MCF 10A (cell line): ENCODE results near the gene PTGES2. TPM values are rescaled to one million over a fixed set of nuclear protein-coding genes. Genes with fewer than 3 reads are reported as not detected.

ENCODE experiments used
- BruUV-seq: library from RNA; stranded (reverse); fragments of 400-500 nt; replicated peaks from 2 replicates; lab custom pipeline; 2021; lab: Mats Ljungman, UMichigan
- CTCF ChIA-PET: fragments of 300-600 bp; sonication (Branson Sonifier 250); formaldehyde crosslinking; extraction: SDS; loops from one replicate; lab custom pipeline; 2021; ENCODE audit warnings: antibody characterized with exemption, inconsistent platforms; lab: Yijun Ruan, JAX
- POLR2A ChIA-PET: fragments of 300-600, 350-650 bp; sonication (Branson Sonifier 250); formaldehyde crosslinking; extraction: SDS; loops from one replicate; lab custom pipeline; 2020; ENCODE audit warnings: antibody characterized with exemption, inconsistent platforms; lab: Yijun Ruan, JAX
- DNase-seq: peaks from one replicate; pipeline ENCODE4 v3.0.0-alpha.2; 2018; ENCODE audit not compliant: unreplicated experiment
- H3K27ac Mint-ChIP-seq: one replicate; pipeline ENCODE4 v1.8.0; 2022; ENCODE audit warnings: mild to moderate bottlenecking, low read depth, mixed read lengths; ENCODE audit not compliant: unreplicated experiment
- H3K27me3 Mint-ChIP-seq: one replicate; pipeline ENCODE4 v1.8.0; 2022; ENCODE audit warnings: mixed read lengths; ENCODE audit not compliant: insufficient read depth, unreplicated experiment
- H3K36me3 Mint-ChIP-seq: one replicate; pipeline ENCODE4 v1.8.0; 2022; ENCODE audit warnings: mild to moderate bottlenecking, moderate library complexity, mixed read lengths; ENCODE audit not compliant: insufficient read depth, unreplicated experiment
- H3K4me1 Mint-ChIP-seq: one replicate; pipeline ENCODE4 v1.8.0; 2022; ENCODE audit warnings: mixed read lengths; ENCODE audit not compliant: insufficient read depth, unreplicated experiment
- H3K4me3 Mint-ChIP-seq: one replicate; pipeline ENCODE4 v1.8.0; 2022; ENCODE audit warnings: mild to moderate bottlenecking, moderate library complexity, mixed read lengths; ENCODE audit not compliant: unreplicated experiment
- H3K9me3 Mint-ChIP-seq: one replicate; pipeline ENCODE4 v1.8.0; 2022; ENCODE audit warnings: mixed read lengths; ENCODE audit not compliant: unreplicated experiment
- intact Hi-C: fragments of 100-400 bp; cut with micrococcal nuclease; formaldehyde crosslinking; loops from 2 replicates; pipeline ENCODE4 v1.14.1; 2022
- total RNA-seq: library from RNA; stranded (reverse); gene quantifications from 2 replicates; pipeline ENCODE4 v1.2.3, GENCODE V29; 2022
- TF ChIP-seq, protein P1 (sequence below): fragments of 200-600 bp; IDR thresholded peaks from one replicate; pipeline ENCODE4 v1.8.0; 2022; ENCODE audit warnings: antibody characterized with exemption, mild to moderate bottlenecking; ENCODE audit not compliant: unreplicated experiment

PTGES2 gene
- total RNA-seq, 1 experiment from 2014 or later: 130 TPM

DNA sequence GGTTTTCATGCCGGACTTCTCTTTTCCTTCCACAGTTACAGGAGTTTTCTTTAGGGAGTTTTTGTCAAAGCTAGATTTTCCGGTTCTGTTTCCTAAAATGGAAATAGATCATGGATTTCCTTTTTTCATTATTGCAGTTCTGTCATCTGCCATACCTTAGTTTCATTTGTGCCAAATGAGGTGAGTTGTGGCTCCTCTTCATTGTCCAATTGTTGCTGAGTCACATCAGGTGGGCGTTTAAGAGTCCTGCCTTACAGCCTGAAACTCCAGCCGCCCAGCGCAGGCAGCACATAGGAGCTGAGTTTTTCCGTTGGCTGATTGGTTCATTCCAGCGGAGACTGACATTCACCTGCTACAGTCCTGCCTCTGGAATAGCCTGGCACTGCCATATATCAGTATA is 45.4 kb downstream of the PTGES2 start:
- intact Hi-C loops: no loop called here
- Mint-ChIP-seq H3K4me3 (peak overlapping the region; percentile 8), H3K27ac (peak overlapping the region; percentile 27), H3K36me3 (no peaks in the 10 kb centered on the region), H3K9me3 (no peaks in the 10 kb centered on the region), H3K27me3 (no peaks in the 10 kb centered on the region), H3K4me1 (peaks cover 26% of the 10 kb centered on the region)
- TF ChIP-seq, protein P1, sequence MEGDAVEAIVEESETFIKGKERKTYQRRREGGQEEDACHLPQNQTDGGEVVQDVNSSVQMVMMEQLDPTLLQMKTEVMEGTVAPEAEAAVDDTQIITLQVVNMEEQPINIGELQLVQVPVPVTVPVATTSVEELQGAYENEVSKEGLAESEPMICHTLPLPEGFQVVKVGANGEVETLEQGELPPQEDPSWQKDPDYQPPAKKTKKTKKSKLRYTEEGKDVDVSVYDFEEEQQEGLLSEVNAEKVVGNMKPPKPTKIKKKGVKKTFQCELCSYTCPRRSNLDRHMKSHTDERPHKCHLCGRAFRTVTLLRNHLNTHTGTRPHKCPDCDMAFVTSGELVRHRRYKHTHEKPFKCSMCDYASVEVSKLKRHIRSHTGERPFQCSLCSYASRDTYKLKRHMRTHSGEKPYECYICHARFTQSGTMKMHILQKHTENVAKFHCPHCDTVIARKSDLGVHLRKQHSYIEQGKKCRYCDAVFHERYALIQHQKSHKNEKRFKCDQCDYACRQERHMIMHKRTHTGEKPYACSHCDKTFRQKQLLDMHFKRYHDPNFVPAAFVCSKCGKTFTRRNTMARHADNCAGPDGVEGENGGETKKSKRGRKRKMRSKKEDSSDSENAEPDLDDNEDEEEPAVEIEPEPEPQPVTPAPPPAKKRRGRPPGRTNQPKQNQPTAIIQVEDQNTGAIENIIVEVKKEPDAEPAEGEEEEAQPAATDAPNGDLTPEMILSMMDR: no peak
- peak; percentile 84 for DNase-seq
- no TSS peak for BruUV-seq
- CTCF ChIA-PET: interaction anchor here (0.8 to 5.6 kb wide), 4 partner anchors 9 to 138 kb away, joined by 3 to 32 read pairs (median 10); no protein-coding TSS in a partner anchor
- POLR2A ChIA-PET: interaction anchor here (0.7 to 5.3 kb wide), 7 partner anchors 10 to 135 kb away, joined by 3 to 36 read pairs (median 7); partner anchors contain the start of genes NAIF1 and SLC25A25

DNA sequence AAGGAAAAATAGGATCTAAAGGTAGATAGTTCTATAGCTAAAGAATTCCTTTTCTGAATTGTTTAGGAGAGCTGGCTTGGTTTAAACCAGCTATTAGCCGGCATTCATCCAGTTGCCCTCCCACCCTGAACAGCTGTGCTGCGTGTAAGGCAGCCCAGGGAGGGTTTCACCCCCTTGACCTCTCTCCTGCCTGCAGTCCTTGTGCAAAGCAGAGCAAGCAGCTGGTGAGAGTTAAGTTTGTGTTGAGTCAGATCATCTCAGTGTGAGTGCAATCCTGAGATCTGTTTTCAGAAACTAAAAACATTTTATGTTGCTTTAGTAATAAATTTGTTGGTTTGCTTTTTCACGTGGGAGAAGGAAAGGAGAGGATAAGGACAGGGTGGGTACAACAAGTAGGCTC is 46.5 kb downstream of the PTGES2 start:
- Mint-ChIP-seq H3K36me3 (no peaks in the 10 kb centered on the region), H3K4me1 (peaks cover 26% of the 10 kb centered on the region)
- no TSS peak for BruUV-seq

DNA sequence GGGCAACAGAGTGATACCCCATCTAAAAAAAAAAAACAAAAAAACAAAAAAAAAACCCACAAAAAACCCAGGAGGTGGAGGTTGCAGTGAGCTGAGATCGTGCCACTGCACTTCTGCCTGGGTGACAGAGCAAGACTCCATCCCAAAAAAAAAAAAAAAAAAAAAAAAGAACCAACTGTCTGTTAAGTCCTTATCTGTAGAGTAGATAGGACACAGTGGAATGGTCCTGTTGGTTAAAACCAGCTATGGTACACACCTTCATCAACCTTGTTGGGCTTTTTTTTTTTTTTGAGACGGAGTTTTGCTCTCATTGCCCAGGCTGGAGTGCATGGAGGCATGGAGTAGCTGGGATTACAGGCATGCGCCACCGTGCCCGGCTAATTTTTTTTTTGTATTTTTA is 47.3 kb downstream of the PTGES2 start:
- Mint-ChIP-seq H3K4me1 (peaks cover 26% of the 10 kb centered on the region), H3K27ac (no peak overlapping the region), H3K36me3 (no peaks in the 10 kb centered on the region), H3K9me3 (no peaks in the 10 kb centered on the region), H3K27me3 (no peaks in the 10 kb centered on the region), H3K4me3 (no peak overlapping the region)
- ChIA-PET CTCF (interaction anchor here (0.6 to 5.6 kb wide), 4 partner anchors 37 to 273 kb away, joined by 3 to 32 read pairs (median 4); no protein-coding TSS in a partner anchor), POLR2A (interaction anchor here (0.6 to 5.3 kb wide), 4 partner anchors 13 to 143 kb away, joined by 3 to 36 read pairs (median 3); partner anchors contain the start of gene DPM2)
- intact Hi-C loops: no loop called here
- no TSS peak for BruUV-seq
- no peak for DNase-seq
- TF ChIP-seq, protein P1: no peak

More for the DNA sequence above, 46.5 kb downstream of the PTGES2 start:
- Mint-ChIP-seq H3K4me3 (no peak overlapping the region), H3K9me3 (no peaks in the 10 kb centered on the region), H3K27ac (no peak overlapping the region), H3K27me3 (no peaks in the 10 kb centered on the region)
- ChIA-PET POLR2A (interaction anchor here (1.2 to 5.3 kb wide), 3 partner anchors 12 to 17 kb away, joined by 3 to 36 read pairs (median 8); partner anchors contain the start of genes NAIF1 and SLC25A25), CTCF (interaction anchor here (0.7 to 5.6 kb wide), 2 partner anchors 29 to 36 kb away, joined by 4 to 32 read pairs; no protein-coding TSS in a partner anchor)
- DNase-seq: no peak
- intact Hi-C loops: no loop called here
- TF ChIP-seq, protein P1: no peak

DNA sequence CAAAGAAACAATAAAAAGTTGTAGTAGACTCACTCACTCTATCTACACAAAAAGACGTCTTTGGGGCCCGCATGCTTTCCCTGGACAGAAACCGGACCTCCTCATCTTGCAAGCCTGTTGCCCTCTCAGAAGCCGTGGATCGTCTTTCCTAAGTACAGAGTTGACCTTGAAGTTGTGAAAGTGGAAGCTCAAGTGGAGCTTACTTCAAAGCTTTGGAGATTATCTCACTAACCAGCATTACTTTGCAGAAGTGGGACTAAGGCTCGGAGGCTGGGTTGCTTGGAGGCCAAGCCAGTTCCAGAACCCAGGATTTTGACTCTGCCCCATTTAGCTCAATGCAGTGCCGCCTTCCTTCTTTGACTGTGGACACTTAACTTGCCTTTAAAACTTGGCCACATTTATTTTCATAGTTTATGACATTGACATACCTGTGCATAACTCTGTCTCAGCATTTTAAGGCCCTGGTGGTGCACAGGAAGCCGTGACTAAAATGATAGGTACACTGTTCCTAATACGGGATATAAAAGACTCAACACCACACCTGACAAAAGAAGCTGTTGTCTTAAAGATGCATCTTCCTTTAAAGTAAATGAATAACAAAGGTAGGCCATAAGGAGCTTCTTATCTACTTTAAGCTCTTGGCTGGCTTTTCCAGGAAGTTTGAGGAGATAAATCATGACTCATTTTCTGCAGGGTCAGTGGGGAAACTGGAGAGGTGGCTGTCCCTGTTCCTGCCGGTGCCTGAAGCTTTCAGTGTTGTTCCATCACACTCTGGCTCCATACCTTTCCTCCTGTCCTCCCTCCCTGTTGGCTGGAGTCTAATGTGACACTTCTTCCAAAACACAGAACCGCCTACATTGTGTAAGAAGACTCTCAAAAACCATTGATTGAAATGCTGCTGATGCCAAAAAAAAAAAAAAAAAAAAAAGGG is 48.8 kb downstream of the PTGES2 start:
- H3K4me1 Mint-ChIP-seq: peaks cover 26% of the 10 kb centered on the region
- peak overlapping the region; percentile 58 for H3K27ac Mint-ChIP-seq
- no peaks in the 10 kb centered on the region for H3K9me3 Mint-ChIP-seq
- DNase-seq: peak; percentile 56
- H3K36me3 Mint-ChIP-seq: no peaks in the 10 kb centered on the region
- TF ChIP-seq, protein P1: no peak
- ChIA-PET POLR2A (interaction anchor here (0.6 to 5.3 kb wide), 7 partner anchors 9 to 158 kb away, joined by 3 to 36 read pairs (median 5); partner anchors contain the start of genes NAIF1 and SLC25A25), CTCF (interaction anchor here (0.6 to 5.6 kb wide), 7 partner anchors 9 to 169 kb away, joined by 3 to 32 read pairs (median 3); no protein-coding TSS in a partner anchor)
- intact Hi-C loops: no loop called here
- BruUV-seq: no TSS peak
- H3K27me3 Mint-ChIP-seq: no peaks in the 10 kb centered on the region
- H3K4me3 Mint-ChIP-seq: no peak overlapping the region
